ENCODE results near the gene CEP170.
"Not testable (repeated sequence)": the region's sequence is repeated elsewhere in the genome, so short reads cannot be mapped to it uniquely, and the experiment has no call there.

The CEP170 gene

GRCh38 chr1:243216741-243217140 lies 38.3 kb downstream of the CEP170 start:
- Histone ChIP-seq H3K9me3 (replicated peaks in 1 of 11) (peaks cover 0 to 19% (median 8%) of the 10 kb centered on the region in 11 experiments; a peak in 10 of 22 replicates), H3K27me3 (no peaks in the 10 kb centered on the region), H3K4me1 (peaks cover 0 to 16% (median 0%) of the 10 kb centered on the region in 10 experiments; a peak in 5 of 20 replicates), H3K4me2 (no peak overlapping the region), H3K4me3 (no peak overlapping the region), H3K9ac (no peak overlapping the region), H4K20me1 (peaks cover 8 to 76% (median 28%) of the 10 kb centered on the region in 11 experiments; a peak in 18 of 22 replicates), H3K36me3 (peaks cover 81 to 100% (median 94%) of the 10 kb centered on the region in 11 experiments), H3K27ac (no peak overlapping the region)
- no peak for TF ChIP-seq Cebpa-rat (IDR thresholded peaks at IDR 0.05)

GRCh38 chr1:243215276-243215875 lies 39.7 kb downstream of the CEP170 start:
- peaks cover 0 to 11% (median 0%) of the 10 kb centered on the region in 11 experiments; a peak in 7 of 22 replicates for H3K9me3 ChIP-seq (replicated peaks in 1 of 11)
- not testable (repeated sequence) for H3K4me3 ChIP-seq, H3K27ac ChIP-seq, H3K27me3 ChIP-seq, H3K9ac ChIP-seq, H3K4me2 ChIP-seq
- peaks cover 8 to 65% (median 28%) of the 10 kb centered on the region in 11 experiments; a peak in 18 of 22 replicates for H4K20me1 ChIP-seq
- peaks cover 0 to 16% (median 0%) of the 10 kb centered on the region in 10 experiments; a peak in 5 of 20 replicates for H3K4me1 ChIP-seq
- H3K36me3 ChIP-seq, result peaks cover 71 to 100% (median 86%) of the 10 kb centered on the region in 11 experiments

- Histone ChIP-seq H3K4me3 (no peak overlapping the region), H3K9me3 (replicated peaks in 1 of 11) (peaks cover 0 to 22% (median 11%) of the 10 kb centered on the region in 11 experiments; a peak in 12 of 22 replicates), H4K20me1 (peaks cover 6 to 43% (median 26%) of the 10 kb centered on the region in 11 experiments; a peak in 18 of 22 replicates), H3K36me3 (peaks cover 56 to 94% (median 78%) of the 10 kb centered on the region in 11 experiments), H3K27me3 (no peaks in the 10 kb centered on the region), H3K27ac (no peak overlapping the region), H3K4me1 (peaks cover 0 to 3% (median 0%) of the 10 kb centered on the region in 10 experiments; a peak in 1 of 20 replicates), H3K4me2 (no peak overlapping the region), H3K9ac (no peak overlapping the region)
- no peak for TF ChIP-seq Cebpa-rat (IDR thresholded peaks at IDR 0.05)
Observed at GRCh38 chr1:243213045-243213787, 41.9 kb downstream of the CEP170 start.

- not testable (repeated sequence) for H3K9ac ChIP-seq, H3K27ac ChIP-seq, H3K27me3 ChIP-seq, H3K4me2 ChIP-seq, H3K4me1 ChIP-seq, H3K4me3 ChIP-seq
- Histone ChIP-seq H4K20me1 (peaks cover 0 to 31% (median 16%) of the 10 kb centered on the region in 11 experiments; a peak in 13 of 22 replicates), H3K9me3 (replicated peaks in 1 of 11) (peaks cover 0 to 24% (median 11%) of the 10 kb centered on the region in 11 experiments; a peak in 11 of 22 replicates), H3K36me3 (peaks cover 45 to 87% (median 70%) of the 10 kb centered on the region in 11 experiments)
Observed at GRCh38 chr1:243211984-243212383, 43.1 kb downstream of the CEP170 start.

GRCh38 chr1:243205026-243205501 lies 50.0 kb downstream of the CEP170 start:
- Histone ChIP-seq H3K9me3 (replicated peaks in 1 of 11) (peaks cover 0 to 23% (median 14%) of the 10 kb centered on the region in 11 experiments; a peak in 11 of 22 replicates), H3K36me3 (peaks cover 14 to 63% (median 46%) of the 10 kb centered on the region in 11 experiments; a peak in 21 of 22 replicates)
- not testable (repeated sequence) for H3K4me3 ChIP-seq, H3K27ac ChIP-seq, H4K20me1 ChIP-seq, H3K9ac ChIP-seq, H3K27me3 ChIP-seq, H3K4me1 ChIP-seq, H3K4me2 ChIP-seq

GRCh38 chr1:243204336-243204735 lies 50.7 kb downstream of the CEP170 start:
- not testable (repeated sequence) for H3K27ac ChIP-seq, H3K4me3 ChIP-seq, H3K9ac ChIP-seq, H3K4me1 ChIP-seq, H4K20me1 ChIP-seq, H3K4me2 ChIP-seq, H3K27me3 ChIP-seq
- peaks cover 0 to 16% (median 8%) of the 10 kb centered on the region in 11 experiments; a peak in 9 of 22 replicates for H3K9me3 ChIP-seq (replicated peaks in 1 of 11)
- H3K36me3 ChIP-seq, result peaks cover 8 to 56% (median 39%) of the 10 kb centered on the region in 11 experiments; a peak in 21 of 22 replicates

GRCh38 chr1:243203196-243203595 lies 51.9 kb downstream of the CEP170 start:
- H3K27me3 ChIP-seq, H3K9ac ChIP-seq, H4K20me1 ChIP-seq, H3K4me2 ChIP-seq, H3K4me1 ChIP-seq, H3K4me3 ChIP-seq, H3K27ac ChIP-seq: not testable (repeated sequence)
- peaks cover 15 to 58% (median 35%) of the 10 kb centered on the region in 11 experiments; a peak in 21 of 22 replicates for H3K36me3 ChIP-seq
- H3K9me3 ChIP-seq (replicated peaks in 1 of 11), result peaks cover 0 to 10% (median 5%) of the 10 kb centered on the region in 11 experiments; a peak in 8 of 22 replicates

- H3K27me3 ChIP-seq, result not testable (repeated sequence)
Observed at GRCh38 chr1:243201316-243201715, 53.8 kb downstream of the CEP170 start.

GRCh38 chr1:243197524-243197923 lies 57.6 kb downstream of the CEP170 start:
- H3K9me3 ChIP-seq (replicated peaks in 1 of 11); H3K4me1 ChIP-seq; H3K4me2 ChIP-seq; H3K9ac ChIP-seq; H3K4me3 ChIP-seq; H3K27ac ChIP-seq; H3K27me3 ChIP-seq; H4K20me1 ChIP-seq: not testable (repeated sequence)
- H3K36me3 ChIP-seq, result peaks cover 16 to 46% (median 25%) of the 10 kb centered on the region in 11 experiments

More at GRCh38 chr1:243201316-243201715, 53.8 kb downstream of the CEP170 start:
- H4K20me1 ChIP-seq; H3K4me2 ChIP-seq; H3K27ac ChIP-seq; H3K4me3 ChIP-seq; H3K9me3 ChIP-seq (replicated peaks in 1 of 11); H3K9ac ChIP-seq; H3K4me1 ChIP-seq: not testable (repeated sequence)
- peaks cover 24 to 67% (median 47%) of the 10 kb centered on the region in 11 experiments for H3K36me3 ChIP-seq

GRCh38 chr1:243193330-243193729 lies 61.8 kb downstream of the CEP170 start:
- peaks cover 0 to 21% (median 0%) of the 10 kb centered on the region in 10 experiments; a peak in 2 of 20 replicates for H3K4me1 ChIP-seq
- H3K4me2 ChIP-seq; H3K4me3 ChIP-seq; H3K9me3 ChIP-seq (replicated peaks in 1 of 11); H4K20me1 ChIP-seq; H3K27me3 ChIP-seq; H3K27ac ChIP-seq; H3K9ac ChIP-seq: not testable (repeated sequence)
- peaks cover 13 to 49% (median 33%) of the 10 kb centered on the region in 11 experiments for H3K36me3 ChIP-seq

- H3K36me3 ChIP-seq, result peaks cover 19 to 66% (median 46%) of the 10 kb centered on the region in 11 experiments
- not testable (repeated sequence) for H3K4me2 ChIP-seq
Observed at GRCh38 chr1:243186201-243186995, 68.7 kb downstream of the CEP170 start.

GRCh38 chr1:243184787-243185186 lies 70.3 kb downstream of the CEP170 start:
- H3K4me1 ChIP-seq; H3K9me3 ChIP-seq (replicated peaks in 1 of 11); H3K4me3 ChIP-seq; H3K27ac ChIP-seq; H3K27me3 ChIP-seq; H3K9ac ChIP-seq; H4K20me1 ChIP-seq; H3K4me2 ChIP-seq: not testable (repeated sequence)
- H3K36me3 ChIP-seq, result peaks cover 25 to 74% (median 48%) of the 10 kb centered on the region in 11 experiments

More at GRCh38 chr1:243186201-243186995, 68.7 kb downstream of the CEP170 start:
- H3K4me1 ChIP-seq, result peaks cover 0 to 11% (median 0%) of the 10 kb centered on the region in 10 experiments; a peak in 2 of 20 replicates
- H3K27me3 ChIP-seq; H3K9ac ChIP-seq; H3K9me3 ChIP-seq (replicated peaks in 1 of 11); H3K27ac ChIP-seq; H3K4me3 ChIP-seq; H4K20me1 ChIP-seq: not testable (repeated sequence)
